PC-9 (cell line): Measurements from ENCODE around the gene CCDC93. TPM values are rescaled to one million over a fixed set of nuclear protein-coding genes. Genes with fewer than 3 reads are reported as not detected.

Experiments
- BruUV-seq: library from RNA; stranded (reverse); fragments of 400-500 nt; replicated peaks from 2 replicates; lab custom pipeline; 2021; lab: Mats Ljungman, UMichigan
- CTCF ChIA-PET: fragments of 300-600 bp; sonication (Branson Sonifier 250); formaldehyde crosslinking; loops from one replicate; lab custom pipeline; 2022; ENCODE audit warnings: antibody characterized with exemption; lab: Charles Lee
- POLR2A ChIA-PET: fragments of 300-600 bp; sonication (Branson Sonifier 250); formaldehyde crosslinking; loops from one replicate; lab custom pipeline; 2022; ENCODE audit warnings: antibody characterized with exemption; ENCODE audit not compliant: unreplicated experiment; lab: Charles Lee
- DNase-seq, 2 experiments: peaks; one replicate each; pipeline versions ENCODE4 v3.0.0 to v3.0.0-alpha.2; 2015 to 2022; ENCODE audit warnings: mixed read lengths in 1 of 2
- H2AFZ ChIP-seq: fragments of 200-600 bp; sonication (generic); 2 replicates; pipeline ENCODE4 v1.8.1; 2017; ENCODE audit warnings: antibody characterized with exemption
- H3F3A ChIP-seq: fragments of 200-600 bp; sonication (generic); 2 replicates; pipeline ENCODE4 v1.8.1; 2017; ENCODE audit warnings: antibody characterized with exemption, mild to moderate bottlenecking, low read depth; ENCODE audit not compliant: insufficient read depth
- H3K27ac ChIP-seq: fragments of 200-600 bp; sonication (generic); 2 replicates; pipeline ENCODE4 v1.6.1; 2016; ENCODE audit warnings: mixed run types
- H3K27me3 ChIP-seq: fragments of 200-600 bp; sonication (generic); 2 replicates; pipeline ENCODE4 v1.6.1; 2016; ENCODE audit warnings: low read depth, mixed run types; ENCODE audit not compliant: insufficient read depth
- H3K36me3 ChIP-seq: fragments of 200-600 bp; sonication (generic); 2 replicates; pipeline ENCODE4 v1.6.1; 2016; ENCODE audit warnings: low read depth, mixed run types
- H3K4me1 ChIP-seq: fragments of 200-600 bp; sonication (generic); replicated peaks from 2 replicates; pipeline ENCODE4 v1.6.1; 2016; ENCODE audit warnings: mixed run types; ENCODE audit not compliant: insufficient read depth
- H3K4me2 ChIP-seq: fragments of 200-600 bp; sonication (generic); 2 replicates; pipeline ENCODE4 v1.6.1; 2017; ENCODE audit warnings: mixed run types
- H3K4me3 ChIP-seq: fragments of 200-600 bp; sonication (generic); 2 replicates; pipeline ENCODE4 v1.6.1; 2016; ENCODE audit warnings: mixed run types
- H3K79me2 ChIP-seq: fragments of 200-600 bp; sonication (generic); 2 replicates; pipeline ENCODE4 v1.6.1; 2017; ENCODE audit warnings: low read depth, mixed run types
- H3K9me2 ChIP-seq: fragments of 200-600 bp; sonication (generic); 2 replicates; pipeline ENCODE4 v1.8.1; 2017; ENCODE audit warnings: mild to moderate bottlenecking; ENCODE audit not compliant: insufficient read depth
- H3K9me3 ChIP-seq: fragments of 200-600 bp; sonication (generic); 2 replicates; pipeline ENCODE4 v1.8.1; 2016; ENCODE audit warnings: low read depth; ENCODE audit not compliant: insufficient read depth
- H4K20me1 ChIP-seq: fragments of 200-600 bp; sonication (generic); 2 replicates; pipeline ENCODE4 v1.8.1; 2017; ENCODE audit not compliant: insufficient read depth
- EZH2 ChIP-seq: fragments of 200-600 bp; sonication (generic); IDR thresholded peaks from 2 replicates; pipeline ENCODE4 v1.8.0; 2017; ENCODE audit warnings: antibody characterized with exemption, low read depth
- intact Hi-C: fragments of 100-400 bp; cut with micrococcal nuclease; formaldehyde crosslinking; loops from one replicate; pipeline ENCODE4 v1.10.0; 2022; ENCODE audit not compliant: unreplicated experiment
- total RNA-seq: library from RNA; stranded (reverse); gene quantifications from 2 replicates; pipeline ENCODE4 v1.2.3, GENCODE V29; 2021
- TF ChIP-seq, protein P1 (sequence below): fragments of 200-600 bp; sonication (generic); conservative IDR thresholded peaks from 2 replicates; pipeline ENCODE4 v1.6.1; 2017; ENCODE audit warnings: mixed run types, antibody characterized with exemption, mild to moderate bottlenecking, moderate library complexity

CCDC93 gene
- total RNA-seq, 1 experiment from 2014 or later: 31.3 TPM

GRCh38 chr2:117957616-117958015 lies 56.3 kb downstream of the CCDC93 start:
- CTCF ChIA-PET: no interaction called here

GRCh38 chr2:117956036-117956796 lies 57.7 kb downstream of the CCDC93 start:
- Histone ChIP-seq H2AFZ (no peak overlapping the region), H3F3A (peaks cover 47% of the 10 kb centered on the region), H3K79me2 (no peaks in the 10 kb centered on the region), H3K36me3 (peaks cover 57% of the 10 kb centered on the region), H3K4me2 (no peak overlapping the region), H3K9me3 (no peaks in the 10 kb centered on the region), H3K4me3 (no peak overlapping the region), H3K27ac (no peak overlapping the region), H3K27me3 (no peaks in the 10 kb centered on the region), H3K4me1 (peaks cover 25% of the 10 kb centered on the region), H4K20me1 (peaks cover 41% of the 10 kb centered on the region), H3K9me2 (no peaks in the 10 kb centered on the region)
- CTCF ChIA-PET: no interaction called here
- no peak for DNase-seq
- intact Hi-C loops: no loop called here
- BruUV-seq: no TSS peak
- POLR2A ChIA-PET: no interaction called here
- no peak for TF ChIP-seq EZH2
- TF ChIP-seq, protein P1, sequence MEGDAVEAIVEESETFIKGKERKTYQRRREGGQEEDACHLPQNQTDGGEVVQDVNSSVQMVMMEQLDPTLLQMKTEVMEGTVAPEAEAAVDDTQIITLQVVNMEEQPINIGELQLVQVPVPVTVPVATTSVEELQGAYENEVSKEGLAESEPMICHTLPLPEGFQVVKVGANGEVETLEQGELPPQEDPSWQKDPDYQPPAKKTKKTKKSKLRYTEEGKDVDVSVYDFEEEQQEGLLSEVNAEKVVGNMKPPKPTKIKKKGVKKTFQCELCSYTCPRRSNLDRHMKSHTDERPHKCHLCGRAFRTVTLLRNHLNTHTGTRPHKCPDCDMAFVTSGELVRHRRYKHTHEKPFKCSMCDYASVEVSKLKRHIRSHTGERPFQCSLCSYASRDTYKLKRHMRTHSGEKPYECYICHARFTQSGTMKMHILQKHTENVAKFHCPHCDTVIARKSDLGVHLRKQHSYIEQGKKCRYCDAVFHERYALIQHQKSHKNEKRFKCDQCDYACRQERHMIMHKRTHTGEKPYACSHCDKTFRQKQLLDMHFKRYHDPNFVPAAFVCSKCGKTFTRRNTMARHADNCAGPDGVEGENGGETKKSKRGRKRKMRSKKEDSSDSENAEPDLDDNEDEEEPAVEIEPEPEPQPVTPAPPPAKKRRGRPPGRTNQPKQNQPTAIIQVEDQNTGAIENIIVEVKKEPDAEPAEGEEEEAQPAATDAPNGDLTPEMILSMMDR: 0 out of 2 replicates have a peak, but pooled peaks have one; percentile 30

More at GRCh38 chr2:117957616-117958015, 56.3 kb downstream of the CCDC93 start:
- Histone ChIP-seq H3K4me1 (peaks cover 25% of the 10 kb centered on the region), H3K9me2 (no peaks in the 10 kb centered on the region), H3K9me3 (no peaks in the 10 kb centered on the region), H3K4me3 (no peak overlapping the region), H3K27ac (peak overlapping the region; percentile 48), H3F3A (peaks cover 39% of the 10 kb centered on the region), H3K4me2 (peak overlapping the region; percentile 45), H3K79me2 (no peaks in the 10 kb centered on the region), H3K36me3 (peaks cover 48% of the 10 kb centered on the region), H3K27me3 (no peaks in the 10 kb centered on the region), H2AFZ (no peak overlapping the region), H4K20me1 (peaks cover 42% of the 10 kb centered on the region)
- POLR2A ChIA-PET: interaction anchor here (0.7 kb wide), 1 partner anchor 909 kb away, joined by 3 read pairs; no protein-coding TSS in a partner anchor
- intact Hi-C loops: no loop called here
- no peak for TF ChIP-seq EZH2
- TF ChIP-seq, protein P1: no peak
- BruUV-seq: no TSS peak
- peak in 1 of 2 experiments; percentile 72 for DNase-seq

DNA sequence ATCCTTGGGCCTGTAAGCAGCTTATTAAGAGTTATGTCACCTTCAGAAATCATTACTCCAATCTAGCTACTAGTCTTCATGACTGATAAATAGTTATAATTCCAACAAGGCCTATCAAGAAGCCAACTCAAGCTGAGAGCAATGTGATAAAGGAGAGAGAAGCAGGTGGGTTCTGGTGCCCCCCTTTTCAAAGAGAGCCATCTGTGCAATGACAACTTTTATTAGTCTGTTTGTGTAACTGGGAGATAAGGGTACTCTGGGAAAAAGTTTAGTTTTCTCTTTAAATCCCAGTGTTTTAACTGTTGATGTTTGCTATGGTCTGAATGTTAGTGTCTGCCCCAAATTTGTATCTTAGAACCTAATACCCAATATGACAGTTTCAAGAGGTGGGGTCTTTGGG lies 60.6 kb downstream of the CCDC93 start:
- Histone ChIP-seq H3F3A (peaks cover 31% of the 10 kb centered on the region), H4K20me1 (peaks cover 40% of the 10 kb centered on the region), H2AFZ (no peak overlapping the region), H3K9me2 (no peaks in the 10 kb centered on the region), H3K4me1 (peaks cover 14% of the 10 kb centered on the region), H3K4me3 (no peak overlapping the region), H3K27ac (no peak overlapping the region), H3K27me3 (no peaks in the 10 kb centered on the region), H3K36me3 (peaks cover 80% of the 10 kb centered on the region), H3K4me2 (no peak overlapping the region), H3K9me3 (no peaks in the 10 kb centered on the region), H3K79me2 (no peaks in the 10 kb centered on the region)
- BruUV-seq: no TSS peak
- ChIA-PET POLR2A (no interaction called here), CTCF (no interaction called here)
- intact Hi-C loops: no loop called here
- no peak for DNase-seq
- TF ChIP-seq, protein P1: no peak
- TF ChIP-seq EZH2: no peak
